Activated B cell treated with CpG ODN at 0.5 μM for 24 hours (primary cell): ENCODE data around the gene ADAMTS15. TPM values are rescaled to one million over a fixed set of nuclear protein-coding genes. Genes with fewer than 3 reads are reported as not detected.

Experiments
- ATAC-seq: fragments of 200-7000 bp; cut with Tn5 transposase; one replicate; pipeline ENCODE4 v1.10.0; 2021; ENCODE audit warnings: low read depth, mild to moderate bottlenecking, moderate library complexity
- CTCF ChIA-PET: fragments of 350-600 bp; sonication (Branson Sonifier 250); formaldehyde crosslinking; loops from one replicate; lab custom pipeline; 2021; ENCODE audit warnings: antibody characterized with exemption; lab: Charles Lee
- POLR2A ChIA-PET: fragments of 350-600 bp; sonication (Branson Sonifier 250); formaldehyde crosslinking; loops from one replicate; lab custom pipeline; 2021; ENCODE audit warnings: antibody characterized with exemption; lab: Charles Lee
- DNase-seq: peaks from one replicate; pipeline ENCODE4 v3.0.0; 2022
- H3K27ac Mint-ChIP-seq: one replicate; pipeline ENCODE4 v1.8.0; 2020; ENCODE audit warnings: mixed read lengths
- H3K27me3 Mint-ChIP-seq: one replicate; pipeline ENCODE4 v1.8.0; 2021; ENCODE audit warnings: mixed read lengths
- H3K36me3 Mint-ChIP-seq: one replicate; pipeline ENCODE4 v1.8.0; 2021; ENCODE audit warnings: low read depth, mixed read lengths
- H3K4me1 Mint-ChIP-seq: one replicate; pipeline ENCODE4 v1.8.0; 2021; ENCODE audit warnings: mixed read lengths
- H3K4me3 Mint-ChIP-seq: one replicate; pipeline ENCODE4 v1.8.0; 2020; ENCODE audit warnings: mild to moderate bottlenecking, mixed read lengths
- H3K9me3 Mint-ChIP-seq: one replicate; pipeline ENCODE4 v1.8.0; 2020; ENCODE audit warnings: mixed read lengths
- intact Hi-C: fragments of 100-400 bp; cut with micrococcal nuclease; formaldehyde crosslinking; loops from one replicate; pipeline ENCODE4 v1.15.1; 2024
- total RNA-seq: library from RNA; stranded (reverse); gene quantifications from 2 replicates; pipeline ENCODE4 v1.2.3, GENCODE V29; 2022
- TF ChIP-seq, protein P1 (sequence below): fragments of 200-600 bp; IDR thresholded peaks from one replicate; pipeline ENCODE4 v1.8.0; 2022; ENCODE audit warnings: antibody characterized with exemption, mild to moderate bottlenecking

ADAMTS15 gene
- total RNA-seq, 1 donor from 2014 or later, result not detected

- peaks cover 22% of the 10 kb centered on the region for H3K9me3 Mint-ChIP-seq
- TF ChIP-seq, protein P1, sequence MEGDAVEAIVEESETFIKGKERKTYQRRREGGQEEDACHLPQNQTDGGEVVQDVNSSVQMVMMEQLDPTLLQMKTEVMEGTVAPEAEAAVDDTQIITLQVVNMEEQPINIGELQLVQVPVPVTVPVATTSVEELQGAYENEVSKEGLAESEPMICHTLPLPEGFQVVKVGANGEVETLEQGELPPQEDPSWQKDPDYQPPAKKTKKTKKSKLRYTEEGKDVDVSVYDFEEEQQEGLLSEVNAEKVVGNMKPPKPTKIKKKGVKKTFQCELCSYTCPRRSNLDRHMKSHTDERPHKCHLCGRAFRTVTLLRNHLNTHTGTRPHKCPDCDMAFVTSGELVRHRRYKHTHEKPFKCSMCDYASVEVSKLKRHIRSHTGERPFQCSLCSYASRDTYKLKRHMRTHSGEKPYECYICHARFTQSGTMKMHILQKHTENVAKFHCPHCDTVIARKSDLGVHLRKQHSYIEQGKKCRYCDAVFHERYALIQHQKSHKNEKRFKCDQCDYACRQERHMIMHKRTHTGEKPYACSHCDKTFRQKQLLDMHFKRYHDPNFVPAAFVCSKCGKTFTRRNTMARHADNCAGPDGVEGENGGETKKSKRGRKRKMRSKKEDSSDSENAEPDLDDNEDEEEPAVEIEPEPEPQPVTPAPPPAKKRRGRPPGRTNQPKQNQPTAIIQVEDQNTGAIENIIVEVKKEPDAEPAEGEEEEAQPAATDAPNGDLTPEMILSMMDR, result no peak
- intact Hi-C loops, result no loop called here
- DNase-seq, result no peak
- no peak overlapping the region for H3K27ac Mint-ChIP-seq
- no peak for ATAC-seq
- POLR2A ChIA-PET, result no interaction called here
- no peaks in the 10 kb centered on the region for H3K27me3 Mint-ChIP-seq
- no peak overlapping the region for H3K4me3 Mint-ChIP-seq
- H3K36me3 Mint-ChIP-seq, result no peaks in the 10 kb centered on the region
- H3K4me1 Mint-ChIP-seq, result no peaks in the 10 kb centered on the region
- CTCF ChIA-PET, result no interaction called here
Observed at GRCh38 chr11:130508913-130509312, 60.5 kb downstream of the ADAMTS15 start.

DNA sequence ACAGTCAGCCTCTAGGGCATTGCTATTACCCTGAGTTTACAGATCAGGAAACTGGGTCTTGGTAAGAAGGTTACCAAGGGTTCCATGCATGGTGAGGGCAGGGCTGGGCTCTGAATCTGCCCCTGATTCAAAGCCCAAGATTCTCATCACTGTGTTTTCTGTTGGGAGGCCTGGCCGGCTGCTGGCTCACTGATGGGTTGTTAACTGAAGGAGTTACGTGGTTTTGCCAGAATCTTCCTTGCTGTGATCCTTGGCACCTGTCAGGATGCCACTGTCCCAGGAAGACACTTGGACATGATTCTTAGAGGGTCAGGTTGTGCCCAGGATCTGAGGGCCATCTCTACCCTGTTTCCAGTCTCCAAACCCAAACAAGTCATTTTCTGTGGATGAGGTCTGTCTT is 61.5 kb downstream of the ADAMTS15 start:
- DNase-seq (no peak), ATAC-seq (no peak)
- H3K27ac Mint-ChIP-seq, result no peak overlapping the region
- H3K9me3 Mint-ChIP-seq, result peaks cover 18% of the 10 kb centered on the region
- no peak overlapping the region for H3K4me3 Mint-ChIP-seq
- TF ChIP-seq, protein P1, result no peak
- no peaks in the 10 kb centered on the region for H3K27me3 Mint-ChIP-seq
- intact Hi-C loops, result no loop called here
- H3K4me1 Mint-ChIP-seq, result no peaks in the 10 kb centered on the region
- POLR2A ChIA-PET, result no interaction called here
- CTCF ChIA-PET, result no interaction called here
- H3K36me3 Mint-ChIP-seq, result no peaks in the 10 kb centered on the region

DNA sequence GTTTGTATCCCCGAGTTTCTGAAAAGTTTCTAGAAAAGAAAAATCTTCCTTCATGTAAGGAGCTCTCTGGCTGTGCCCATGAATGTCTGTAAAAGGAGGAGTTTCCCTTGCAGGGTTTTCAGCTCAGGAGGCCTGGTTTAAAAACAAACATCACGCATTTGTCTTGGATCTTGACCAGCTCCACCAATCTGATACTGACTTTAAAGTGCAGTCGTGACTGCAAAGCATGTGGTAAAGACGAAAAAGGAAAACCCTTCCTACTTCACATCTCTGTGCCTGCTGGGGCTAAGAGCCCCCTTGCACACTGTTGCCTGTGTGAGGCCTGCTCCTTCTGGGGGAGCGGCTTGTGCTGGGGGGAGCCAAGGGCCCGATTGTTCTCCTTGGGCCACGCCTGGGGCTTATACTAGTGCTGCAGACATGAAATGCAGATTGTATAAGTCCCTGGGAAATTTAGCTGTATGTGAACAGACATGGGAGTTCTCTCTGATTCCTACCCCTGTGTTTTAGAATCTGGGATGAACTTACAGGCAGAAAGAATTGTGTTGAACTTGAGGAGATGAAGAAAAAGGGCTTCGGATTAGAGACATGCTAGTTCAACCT is 62.1 kb downstream of the ADAMTS15 start:
- no peaks in the 10 kb centered on the region for H3K4me1 Mint-ChIP-seq
- no peak for ATAC-seq
- TF ChIP-seq, protein P1, result no peak
- CTCF ChIA-PET, result no interaction called here
- POLR2A ChIA-PET, result no interaction called here
- no peaks in the 10 kb centered on the region for H3K27me3 Mint-ChIP-seq
- H3K9me3 Mint-ChIP-seq, result peaks cover 18% of the 10 kb centered on the region
- intact Hi-C loops, result no loop called here
- no peak for DNase-seq
- no peak overlapping the region for H3K27ac Mint-ChIP-seq
- no peaks in the 10 kb centered on the region for H3K36me3 Mint-ChIP-seq
- no peak overlapping the region for H3K4me3 Mint-ChIP-seq

GRCh38 chr11:130511765-130512164 is 63.3 kb downstream of the ADAMTS15 start:
- ATAC-seq, result no peak
- Mint-ChIP-seq H3K4me3 (no peak overlapping the region), H3K27ac (no peak overlapping the region), H3K9me3 (peaks cover 9% of the 10 kb centered on the region), H3K36me3 (no peaks in the 10 kb centered on the region), H3K4me1 (no peaks in the 10 kb centered on the region), H3K27me3 (no peaks in the 10 kb centered on the region)
- DNase-seq, result no peak
- POLR2A ChIA-PET, result no interaction called here
- intact Hi-C loops, result no loop called here
- CTCF ChIA-PET, result no interaction called here
- TF ChIP-seq, protein P1, result no peak

DNA sequence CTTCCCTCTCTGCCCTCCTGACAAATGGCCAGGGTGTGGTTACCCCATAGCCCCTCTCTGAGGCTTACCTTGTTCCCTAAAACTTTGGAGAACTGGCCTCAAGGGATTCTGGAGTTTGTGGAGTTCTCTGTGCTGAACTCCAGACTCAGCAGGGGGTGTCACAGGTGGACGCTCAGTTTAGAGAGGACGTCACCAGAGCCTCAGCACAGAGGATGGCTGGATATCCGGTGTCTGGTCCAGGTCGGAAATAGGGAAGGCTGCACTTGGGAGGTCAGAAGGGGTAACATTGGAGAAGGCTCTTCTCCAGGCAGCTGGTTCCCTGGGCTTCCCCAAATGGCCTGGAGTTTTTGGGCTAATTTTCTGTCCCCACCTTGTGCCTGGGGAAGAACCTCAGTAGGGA is 64.2 kb downstream of the ADAMTS15 start:
- intact Hi-C loops, result no loop called here
- POLR2A ChIA-PET, result no interaction called here
- ATAC-seq (no peak), DNase-seq (no peak)
- no peaks in the 10 kb centered on the region for H3K36me3 Mint-ChIP-seq
- H3K4me1 Mint-ChIP-seq, result no peaks in the 10 kb centered on the region
- TF ChIP-seq, protein P1, result no peak
- H3K27me3 Mint-ChIP-seq, result no peaks in the 10 kb centered on the region
- peaks cover 7% of the 10 kb centered on the region for H3K9me3 Mint-ChIP-seq
- no peak overlapping the region for H3K4me3 Mint-ChIP-seq
- H3K27ac Mint-ChIP-seq, result no peak overlapping the region
- CTCF ChIA-PET, result no interaction called here
